K562 (cell line): ENCODE results near the gene LRRC26. TPM values are rescaled to one million over a fixed set of nuclear protein-coding genes. Genes with fewer than 3 reads are reported as not detected.

Experiments used
- C11orf30 ChIP-seq: fragments of 450-650 bp; IDR thresholded peaks from 2 replicates; pipeline ENCODE4 v1.6.1; 2016; ENCODE audit warnings: low read depth, mild to moderate bottlenecking
- CBX1 ChIP-seq: sonication (generic); IDR thresholded peaks from 2 replicates; pipeline ENCODE4 v1.6.1; 2016; ENCODE audit warnings: antibody characterized with exemption, low read depth, mild to moderate bottlenecking
- CCAR2 ChIP-seq: fragments of 200-400 bp; formaldehyde crosslinking; IDR thresholded peaks from 2 replicates; pipeline ENCODE4 v1.6.1; 2017; ENCODE audit warnings: mild to moderate bottlenecking, low read depth, low read length
- CHD1 ChIP-seq: fragments of 200-600 bp; sonication (generic); IDR thresholded peaks from one replicate; pipeline ENCODE4 v1.6.1; 2012; ENCODE audit warnings: mild to moderate bottlenecking, moderate library complexity, low read length, inconsistent platforms
- CHD4 ChIP-seq: fragments of 200-600 bp; sonication (generic); IDR thresholded peaks from 3 replicates; pipeline ENCODE4 v1.6.1; 2012; ENCODE audit warnings: low read depth, mild to moderate bottlenecking, mixed read lengths, low read length, inconsistent platforms; ENCODE audit not compliant: insufficient read depth, insufficient replicate concordance, poor library complexity, severe bottlenecking
- CREB3 ChIP-seq: fragments of 450-650 bp; conservative IDR thresholded peaks from 2 replicates; pipeline ENCODE4 v1.6.1; 2016; ENCODE audit warnings: missing genetic modification characterization, low read depth, mild to moderate bottlenecking, missing compliant biosample characterization, moderate library complexity
- DNMT1 ChIP-seq: fragments of 450-650 bp; IDR thresholded peaks from 2 replicates; pipeline ENCODE4 v1.6.1; 2016; ENCODE audit warnings: antibody characterized with exemption, mild to moderate bottlenecking
- GTF2F1 ChIP-seq: IDR thresholded peaks from 2 replicates; pipeline ENCODE4 v1.6.1; 2011; ENCODE audit warnings: low read depth, low read length, improper control_type of control experiment
- HSF4 ChIP-seq: fragments of 250-450 bp; sonication (Bioruptor Pico); IDR thresholded peaks from 2 replicates; pipeline ENCODE4 v2.1.2; 2022; ENCODE audit warnings: mild to moderate bottlenecking, moderate library complexity, borderline replicate concordance
- ILF3 ChIP-seq: fragments of 450-650 bp; IDR thresholded peaks from 2 replicates; pipeline ENCODE4 v1.6.1; 2018; ENCODE audit warnings: antibody characterized with exemption, mild to moderate bottlenecking, moderate library complexity, borderline replicate concordance
- JUN ChIP-seq, 2 experiments: sonication (generic) in 1 of 2; formaldehyde crosslinking in 1 of 2; IDR thresholded peaks; 2 replicates each; pipeline versions ENCODE4 v1.6.1 to v1.8.0; 2012 to 2022; ENCODE audit warnings: borderline replicate concordance in 2 of 2, mild to moderate bottlenecking in 2 of 2, improper control_type of control experiment in 1 of 2, low read depth in 1 of 2, low read length in 1 of 2, missing genetic modification reagents in 1 of 2
- NCOR1 ChIP-seq: fragments of 450-650 bp; IDR thresholded peaks from 2 replicates; pipeline ENCODE4 v1.6.1; 2016; ENCODE audit warnings: mild to moderate bottlenecking, moderate library complexity
- PHTF2 ChIP-seq: fragments of 250-450 bp; sonication (Bioruptor Pico); IDR thresholded peaks from 2 replicates; pipeline ENCODE4 v1.5.0; 2021; ENCODE audit warnings: mild to moderate bottlenecking
- PTRF ChIP-seq: fragments of 450-650 bp; IDR thresholded peaks from 2 replicates; pipeline ENCODE4 v1.6.1; 2016; ENCODE audit warnings: mild to moderate bottlenecking, missing genetic modification characterization, missing compliant biosample characterization
- RFX5 ChIP-seq: IDR thresholded peaks from 2 replicates; pipeline ENCODE4 v1.6.1; 2011; ENCODE audit warnings: low read depth, mild to moderate bottlenecking, improper control_type of control experiment, low read length
- SRF ChIP-seq, 2 experiments: fragments of 250-450, 450-650 bp in 1 of 2; sonication (Bioruptor Pico) in 1 of 2; sonication (generic) in 1 of 2; formaldehyde crosslinking; IDR thresholded peaks; 2 replicates each; pipeline versions ENCODE4 v1.5.0 to v1.5.1; 2020 to 2022; ENCODE audit warnings: mild to moderate bottlenecking in 1 of 2, missing genetic modification reagents in 1 of 2
- THAP7 ChIP-seq: fragments of 250-450 bp; sonication (Bioruptor Pico); IDR thresholded peaks from 2 replicates; pipeline ENCODE4 v1.5.0; 2021
- ZBTB1 ChIP-seq: sonication (generic); formaldehyde crosslinking; IDR thresholded peaks from 2 replicates; pipeline ENCODE4 v1.8.1; 2023; ENCODE audit warnings: missing genetic modification reagents, low read depth, mild to moderate bottlenecking, borderline replicate concordance
- ZBTB33 ChIP-seq: sonication (generic); formaldehyde crosslinking; IDR thresholded peaks from 2 replicates; pipeline ENCODE4 v1.8.1; 2023; ENCODE audit warnings: mild to moderate bottlenecking, missing genetic modification reagents
- ZNF121 ChIP-seq: sonication (generic); formaldehyde crosslinking; conservative IDR thresholded peaks from 2 replicates; pipeline ENCODE4 v1.8.0; 2022; ENCODE audit warnings: missing genetic modification reagents
- ZNF197 ChIP-seq: fragments of 200-800 bp; sonication (Bioruptor generic); IDR thresholded peaks from 2 replicates; pipeline ENCODE4 v1.6.1; 2016; ENCODE audit warnings: low read depth, missing genetic modification characterization, missing compliant biosample characterization
- ZNF24 ChIP-seq: fragments of 450-650 bp; IDR thresholded peaks from 2 replicates; pipeline ENCODE4 v1.6.1; 2016
- ZNF586 ChIP-seq: fragments of 450-650 bp; formaldehyde crosslinking; conservative IDR thresholded peaks from 2 replicates; pipeline ENCODE4 v1.4.0; 2020; ENCODE audit warnings: mild to moderate bottlenecking, moderate library complexity
- ZNF699 ChIP-seq: fragments of 250-450 bp; sonication (Bioruptor Pico); IDR thresholded peaks from 2 replicates; pipeline ENCODE4 v1.8.0; 2021; ENCODE audit warnings: mild to moderate bottlenecking, moderate library complexity; ENCODE audit not compliant: insufficient replicate concordance
- polyA plus RNA-seq, 8 experiments: library from polyadenylated mRNA; depleted of rRNA in 4 of 8; stranded (reverse) in 5 of 8; unstranded in 3 of 8; fragments of >200 nt; fragmentation: Nextera tagmentation in 2 of 8; fragmentation: Illumina TruSeq in 1 of 8; extraction: Ambion mirVana in 2 of 8; extraction: Trizol in 1 of 8; gene quantifications; 2 replicates each; pipeline versions ENCODE4 v1.2.1 to v1.2.3, GENCODE V29; 2011 to 2014; ENCODE audit warnings: inconsistent platforms in 1 of 8, missing spikeins in 1 of 8
- total RNA-seq, 7 experiments: library from RNA; depleted of rRNA in 6 of 7; stranded (reverse); fragments of >200 nt in 6 of 7; fragmentation: Illumina TruSeq in 2 of 7; extraction: Trizol in 2 of 7; gene quantifications; 2 replicates each; pipeline versions ENCODE4 v1.2.1 to v1.2.3, GENCODE V29; 2011 to 2021; ENCODE audit warnings: low replicate concordance in 1 of 7

The LRRC26 gene
- total and polyA plus RNA-seq, 9 of the 15 experiments (the other 6 are each of a cell fraction or from before 2014, with no cell fraction given) = not detected

GRCh38 chr9:137188490-137189296 is 18.8 kb upstream of the LRRC26 start, which contains the start of the genes ANAPC2 and SSNA1 (continued):
- TF ChIP-seq THAP7 (no peak), ZNF586 (CRISPR knock-in tag) (no peak), ZBTB1 (no peak), ZNF121 (CRISPR knock-in tag) (no peak), ZNF197 (no peak), GTF2F1 (no peak), PHTF2 (no peak), CBX1 (0 out of 2 replicates have a peak, but pooled peaks have one; percentile 23), ZBTB33 (CRISPR knock-in tag) (peak; percentile 91), PTRF (no peak), CHD1 (no peak), CCAR2 (no peak), C11orf30 (peak; percentile 100), DNMT1 (no peak), RFX5 (no peak), NCOR1 (no peak; the same call in 1 of the 2 replicates), HSF4 (CRISPR knock-in tag) (no peak), ZNF699 (CRISPR knock-in tag) (no peak), ZNF24 (peak; percentile 22; the same call in 1 of the 2 replicates), CREB3 (tag) (no peak), ILF3 (peak; percentile 80; the same call in 1 of the 2 replicates), SRF (CRISPR knock-in tag; IDR thresholded peaks at IDR 0.05) (peak in 1 of 2 experiments; percentile 69; a peak in 1 of 4 replicates), JUN (IDR thresholded peaks at IDR 0.05; ENCODE audit: borderline replicate concordance, low read depth, low read length) (peak; percentile 69; the same call in 1 of the 2 replicates), JUN (CRISPR knock-in tag; IDR thresholded peaks at IDR 0.05; ENCODE audit: borderline replicate concordance) (no peak), CHD4 (no peak)
